Heart left ventricle (tissue), 16 donors: ENCODE results near the gene KCNK18. TPM values are rescaled to one million over a fixed set of nuclear protein-coding genes. Genes with fewer than 3 reads are reported as not detected.

Experiments used
- ATAC-seq, 4 donors: fragments of 200-7000 bp; cut with Tn5 transposase; one replicate each; pipeline ENCODE4 v1.9.1; 2020 to 2022; ENCODE audit warnings: moderate library complexity in 4 of 4, mild to moderate bottlenecking in 3 of 4, moderate number of reproducible peaks in 1 of 4
- DNase-seq, 5 donors: peaks; one replicate each; pipeline ENCODE4 v3.0.0-alpha.2; 2020
- H3K27ac ChIP-seq, 12 donors: fragments of 200-600 bp; sonication (generic) in 4 of 12; one replicate each; pipeline versions ENCODE4 v1.5.0 to v1.8.0; 2016 to 2022; ENCODE audit warnings: mild to moderate bottlenecking in 2 of 12
- H3K27me3 ChIP-seq, 9 donors: fragments of 200-600 bp; sonication (generic) in 2 of 9; one replicate each; pipeline versions ENCODE4 v1.5.1 to v1.8.0; 2016 to 2022; ENCODE audit warnings: mild to moderate bottlenecking in 3 of 9
- H3K36me3 ChIP-seq, 9 donors: fragments of 200-600 bp; sonication (generic) in 2 of 9; one replicate each; pipeline versions ENCODE4 v1.5.0 to v1.8.0; 2018 to 2022; ENCODE audit warnings: mild to moderate bottlenecking in 2 of 9
- H3K4me1 ChIP-seq, 12 donors: fragments of 200-600 bp; sonication (generic) in 4 of 12; one replicate each; pipeline versions ENCODE4 v1.5.0 to v1.8.0; 2016 to 2022; ENCODE audit warnings: mild to moderate bottlenecking in 3 of 12
- H3K4me3 ChIP-seq, 12 donors: fragments of 200-600 bp; sonication (generic) in 4 of 12; one replicate each; pipeline versions ENCODE4 v1.5.0 to v1.8.0; 2017 to 2022; ENCODE audit warnings: mild to moderate bottlenecking in 9 of 12, moderate library complexity in 4 of 12
- H3K9me3 ChIP-seq, 12 donors: fragments of 200-600 bp; sonication (generic) in 4 of 12; one replicate each; pipeline versions ENCODE4 v1.5.0 to v1.8.0; 2016 to 2022; ENCODE audit warnings: mild to moderate bottlenecking in 1 of 12
- CTCF ChIP-seq, 12 donors: fragments of 200-600 bp; sonication (generic) in 4 of 12; IDR thresholded peaks; one replicate each; pipeline versions ENCODE4 v1.5.0 to v1.8.0; 2018 to 2022; ENCODE audit warnings: antibody characterized with exemption in 12 of 12, mild to moderate bottlenecking in 5 of 12
- POLR2A ChIP-seq, 2 donors: fragments of 450-650 bp; IDR thresholded peaks; one replicate each; pipeline ENCODE4 v1.6.1; 2017; ENCODE audit warnings: antibody characterized with exemption in 2 of 2, mild to moderate bottlenecking in 2 of 2, moderate library complexity in 2 of 2
- WGBS, 4 donors: extraction: QIAGEN DNeasy Blood & Tissue Kit in 2 of 4; methylation state at CpG; one replicate each; pipeline versions ENCODE4 v1.1.5 to v1.1.7; 2013 to 2018; 5-methylcytosine and 5-hydroxymethylcytosine counted together
- intact Hi-C, 10 donors: fragments of 100-400 bp; cut with DNase I; formaldehyde crosslinking; loops; one replicate each; pipeline versions ENCODE4 v1.11.1 to v1.14.2; 2022
- polyA plus RNA-seq, 2 donors: library from polyadenylated mRNA; stranded (reverse); fragments of 200-250 nt; gene quantifications; one replicate each; pipeline ENCODE4 v1.2.3, GENCODE V29; 2013
- total RNA-seq, 9 donors: library from RNA; depleted of rRNA in 2 of 9; stranded (reverse); fragments of >200 nt in 2 of 9; fragmentation: NEBNext Ultra II Directional in 3 of 9; extraction: Animal tissue kit (Norgen Biotek cat#: 25700) in 3 of 9; gene quantifications; one replicate each; pipeline versions ENCODE4 v1.1.0 to v1.2.4, GENCODE V29; 2016 to 2023
- donor health status: ischemic (EF 13 %, LVEDD 7.1; RV severe dilation, severe dysfunction).
- donor health status: healthy with polysubstance abuse.
- donor health status: DM: no; HTN: yes; CAD: no.
- donor health status: DM: no; HTN: no; CAD: no.
- donor health status: ischemic (EF 25% LVEDD 6.9; RV normal size, moderate dysfunction).
- donor health status: ischemic (EF 25% LVEDD 5.7; RV mildly dilated, moderate dysfunction).
- donor health status: healthy.
- donor health status: DM: yes; HTN: yes; CAD: no.
- donor health status: ischemic (EF 35%, LVEDD 5.7; RV mildly dilated, moderate dysfunction).
- donor health status: nonischemic (EF 11% LVEDD 7.7; RV severe dilation, severe dysfunction).
- donor health status: DM: yes; HTN: yes; CAD: no.
- donor health status: PGD.
- donor health status: ischemic (EF 29% LVEDD 5.4; RV normal size, mild dysfunction).
- donor health status: nonischemic (EF 23%, LVEDD 6.1; RV moderate dilation, normal function).

Gene KCNK18
- total and polyA plus RNA-seq, 11 donors: not detected

- 63 to 78% (median 73%) methylated on average over 8 of the region's 8 CpGs for WGBS, 4 donors
- no peaks in the 10 kb centered on the region for H3K36me3 ChIP-seq
- DNase-seq (no peak), ATAC-seq (no peak)
- H3K27me3 ChIP-seq: peaks cover 19 to 71% (median 27%) of the 10 kb centered on the region in 9 donors
- H3K27ac ChIP-seq: no peak overlapping the region
- H3K4me1 ChIP-seq: peaks cover 0 to 13% (median 8%) of the 10 kb centered on the region in 12 donors
- no peak overlapping the region for H3K4me3 ChIP-seq
- TF ChIP-seq CTCF (IDR thresholded peaks at IDR 0.05) (no peak), POLR2A (IDR thresholded peaks at IDR 0.05) (no peak)
- intact Hi-C loops: loop anchor here in 7 of 10 donors (5.0 to 10.0 kb wide), 7 partner anchors 99 to 1026 kb away; no protein-coding TSS in a partner anchor
- no peaks in the 10 kb centered on the region for H3K9me3 ChIP-seq
Observed at GRCh38 chr10:117218654-117219053, 21.4 kb downstream of the KCNK18 start.

- H3K36me3 ChIP-seq: no peaks in the 10 kb centered on the region
- no peak overlapping the region for H3K4me3 ChIP-seq
- no peak for TF ChIP-seq POLR2A (IDR thresholded peaks at IDR 0.05)
- TF ChIP-seq CTCF (IDR thresholded peaks at IDR 0.05): no peak
- DNase-seq: no peak
- H3K9me3 ChIP-seq: no peaks in the 10 kb centered on the region
- no peak for ATAC-seq
- H3K27me3 ChIP-seq: peaks cover 12 to 59% (median 19%) of the 10 kb centered on the region in 9 donors
- H3K4me1 ChIP-seq: peaks cover 0 to 13% (median 8%) of the 10 kb centered on the region in 12 donors
- 30 to 44% (median 36%) methylated on average over 9 to 10 of the region's 10 CpGs for WGBS, 4 donors
- intact Hi-C loops: loop anchor here in 2 of 10 donors (10.0 kb wide), 2 partner anchors 94 to 224 kb away; no protein-coding TSS in a partner anchor
- H3K27ac ChIP-seq: no peak overlapping the region
Observed at GRCh38 chr10:117221156-117221711, 23.9 kb downstream of the KCNK18 start.

- intact Hi-C loops: loop anchor here in 2 of 10 donors (10.0 kb wide), 2 partner anchors 92 to 222 kb away; no protein-coding TSS in a partner anchor
Observed at GRCh38 chr10:117222552-117222951, 25.3 kb downstream of the KCNK18 start.

More at GRCh38 chr10:117222552-117222951, 25.3 kb downstream of the KCNK18 start:
- ATAC-seq: no peak
- Histone ChIP-seq H3K27ac (no peak overlapping the region), H3K4me3 (no peak overlapping the region), H3K4me1 (no peaks in the 10 kb centered on the region), H3K27me3 (peaks cover 0 to 59% (median 7%) of the 10 kb centered on the region in 9 donors), H3K36me3 (no peaks in the 10 kb centered on the region), H3K9me3 (no peaks in the 10 kb centered on the region)
- 87 to 94% (median 90%) methylated on average over 5 of the region's 5 CpGs for WGBS, 4 donors
- DNase-seq: no peak
- TF ChIP-seq POLR2A (IDR thresholded peaks at IDR 0.05) (no peak), CTCF (IDR thresholded peaks at IDR 0.05) (no peak)
